HG02852 (cell line): ENCODE measurements around the gene RYR1.
A peak's percentile ranks its signal among the peaks of the same experiment; 100 is the strongest.
"Not testable (repeated sequence)": the region's sequence is repeated elsewhere in the genome, so short reads cannot be mapped to it uniquely, and the experiment has no call there.

Experiments
- ATAC-seq: cut with Tn5 transposase; IDR thresholded peaks from one replicate; pipeline ENCODE4 v1.9.1; 2021; ENCODE audit warnings: mild to moderate bottlenecking, moderate library complexity; ENCODE audit not compliant: unreplicated experiment

The RYR1 gene

GRCh38 chr19:38537071-38537936 lies 103.8 kb downstream of the RYR1 start:
- no peak for ATAC-seq

DNA sequence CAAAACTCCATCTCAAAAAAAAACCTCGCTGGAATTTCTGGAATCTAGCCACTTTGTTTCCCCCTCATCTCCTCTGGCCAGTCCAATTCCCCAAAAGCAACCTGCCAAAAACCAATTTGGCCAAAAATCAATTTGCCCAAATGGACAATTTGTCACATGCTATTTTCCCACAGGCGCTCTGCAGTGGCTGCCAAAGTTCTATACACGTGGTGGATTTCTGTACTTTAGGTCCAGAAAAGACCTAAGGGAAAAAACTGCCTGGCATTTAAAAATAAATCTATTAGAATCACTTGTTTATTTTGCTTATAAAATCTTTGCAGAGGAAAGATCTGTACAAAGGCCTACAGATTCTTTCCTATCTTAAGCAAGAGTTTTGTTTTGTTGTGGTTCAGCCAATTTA lies 104.9 kb downstream of the RYR1 start:
- ATAC-seq, result no peak

DNA sequence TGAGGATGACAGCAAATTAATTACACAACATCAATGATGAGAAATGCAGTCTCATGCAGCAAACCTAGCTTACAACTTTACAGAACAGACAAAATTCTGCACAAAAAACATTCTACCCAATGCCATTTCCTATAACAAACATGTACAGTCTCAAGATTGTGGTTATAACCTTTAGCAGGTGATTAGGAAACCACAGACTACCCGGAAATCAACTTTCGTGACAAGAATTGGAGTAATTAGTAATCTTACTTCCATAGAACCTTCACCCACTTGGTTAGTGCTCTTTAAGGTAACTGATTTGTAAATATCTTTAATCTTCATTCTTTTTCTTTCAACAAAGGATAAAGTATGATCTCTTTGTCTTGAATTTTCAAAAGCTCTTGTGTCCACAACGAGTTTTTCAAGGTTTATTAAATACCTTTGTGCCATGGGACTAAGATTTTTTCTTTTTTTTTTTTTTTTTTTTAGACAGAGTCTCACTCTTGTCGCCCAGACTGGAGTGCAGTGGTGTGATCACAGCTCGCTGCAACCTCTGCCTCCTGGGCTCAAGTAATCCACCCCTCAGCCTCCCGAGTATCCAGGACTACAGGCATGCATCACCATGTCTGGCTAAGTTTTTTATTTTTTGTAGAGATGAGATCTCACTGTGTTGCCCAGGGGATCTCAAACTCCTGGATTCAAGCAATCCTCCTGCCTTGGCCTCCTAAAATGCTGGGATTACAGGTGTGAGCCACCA lies 105.5 kb downstream of the RYR1 start:
- ATAC-seq, result no peak

GRCh38 chr19:38539751-38540150 lies 106.3 kb downstream of the RYR1 start:
- no peak for ATAC-seq

DNA sequence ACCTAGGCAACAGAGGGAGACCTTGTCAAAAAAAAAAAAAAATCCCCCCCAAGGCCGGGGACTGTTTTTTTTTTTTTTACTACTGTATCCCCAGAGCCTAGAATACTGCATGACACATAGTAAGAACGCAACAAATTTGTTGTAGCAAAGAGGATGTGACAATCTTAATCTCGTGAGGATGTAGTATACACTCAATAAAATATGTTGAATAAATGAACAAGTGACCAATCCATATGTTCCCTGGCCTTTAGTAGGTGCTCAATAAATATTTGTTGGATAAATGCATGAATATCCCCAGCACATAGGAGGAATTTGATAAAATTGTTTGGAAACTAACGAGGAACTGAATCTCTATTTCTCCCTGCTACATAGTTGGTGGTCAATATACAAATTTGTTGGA lies 108.5 kb downstream of the RYR1 start:
- no peak for ATAC-seq

DNA sequence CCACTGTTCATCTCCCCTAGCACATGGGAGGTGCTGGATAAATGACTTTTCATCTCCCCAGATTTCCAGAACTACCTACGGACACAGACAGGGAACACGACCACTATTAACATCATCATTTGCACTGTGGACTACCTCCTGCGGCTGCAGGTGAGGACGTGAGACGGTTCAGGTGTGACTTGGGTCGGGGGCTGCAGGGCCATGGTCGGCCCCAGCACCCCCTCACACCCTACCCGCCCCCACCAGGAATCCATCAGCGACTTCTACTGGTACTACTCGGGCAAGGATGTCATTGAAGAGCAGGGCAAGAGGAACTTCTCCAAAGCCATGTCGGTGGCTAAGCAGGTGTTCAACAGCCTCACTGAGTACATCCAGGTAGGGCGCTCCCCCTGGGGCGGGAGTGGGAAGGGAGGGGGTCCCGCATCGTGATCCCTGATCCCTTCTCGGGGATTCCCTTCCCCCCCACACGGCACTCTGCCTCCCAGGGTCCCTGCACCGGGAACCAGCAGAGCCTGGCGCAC lies 109.9 kb downstream of the RYR1 start:
- no peak for ATAC-seq

GRCh38 chr19:38543807-38544568 lies 110.5 kb downstream of the RYR1 start:
- ATAC-seq, result no peak

GRCh38 chr19:38544569-38545315 lies 111.3 kb downstream of the RYR1 start:
- ATAC-seq, result no peak

GRCh38 chr19:38545596-38545995 lies 112.1 kb downstream of the RYR1 start:
- ATAC-seq, result no peak

DNA sequence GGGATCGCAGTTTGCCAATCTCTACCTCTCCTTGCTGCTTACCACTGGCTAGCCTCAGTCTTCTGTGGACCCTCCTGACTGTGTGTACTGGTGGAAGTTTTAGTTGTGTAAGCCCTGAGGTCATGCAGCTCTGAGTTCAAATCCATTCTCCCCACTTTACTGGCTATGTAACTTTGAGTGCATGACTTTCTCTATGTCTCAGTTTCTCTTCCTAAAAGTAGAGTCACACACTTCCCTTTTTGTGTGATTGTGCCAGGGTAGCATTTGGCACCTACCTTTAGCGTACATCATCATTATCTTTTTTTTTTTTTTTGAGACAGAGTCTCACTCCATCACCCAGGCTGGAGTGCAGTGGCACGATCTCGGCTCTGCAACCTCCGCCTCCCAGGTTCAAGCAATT lies 113.9 kb downstream of the RYR1 start:
- ATAC-seq, result no peak

DNA sequence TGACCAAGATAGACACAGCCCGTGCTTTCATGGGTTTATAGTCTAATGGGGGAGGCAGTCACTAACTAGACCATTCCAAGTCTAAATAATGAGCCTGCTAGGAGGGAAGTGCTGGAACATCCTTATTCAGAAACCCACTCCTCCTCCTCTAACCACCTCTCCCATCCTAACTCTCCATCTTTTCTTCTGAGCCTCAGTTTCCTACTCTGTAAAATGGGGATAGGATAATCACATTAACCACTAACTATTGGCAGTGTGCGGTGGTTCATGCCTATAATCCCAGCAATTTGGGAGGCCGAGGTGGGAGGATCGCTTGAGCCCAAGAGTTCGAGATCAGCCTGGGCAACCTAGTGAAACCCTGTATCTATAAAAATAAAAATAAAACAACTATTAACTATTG lies 115.6 kb downstream of the RYR1 start:
- ATAC-seq, result no peak

- no peak for ATAC-seq
Observed at GRCh38 chr19:38549942-38550341, 116.5 kb downstream of the RYR1 start.

- ATAC-seq, result no peak
Observed at GRCh38 chr19:38550376-38550775, 116.9 kb downstream of the RYR1 start.

DNA sequence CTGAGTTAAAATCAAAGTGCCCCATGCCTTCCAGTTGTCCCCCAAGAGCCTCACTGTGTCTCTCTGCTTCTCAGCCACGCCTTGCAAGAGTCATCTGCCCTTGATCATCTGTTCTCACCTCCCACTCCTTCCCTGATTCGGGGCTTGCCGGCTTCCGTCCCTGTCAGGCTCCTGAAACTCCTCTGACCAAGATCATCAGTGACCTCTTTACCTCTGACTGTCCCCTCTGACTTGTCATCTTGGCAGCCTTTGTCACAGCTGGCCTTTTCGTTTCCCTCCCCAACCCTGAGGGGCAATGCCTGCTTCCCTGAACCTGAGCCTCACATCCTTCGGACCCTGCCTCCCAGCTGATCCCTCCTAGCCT lies 117.9 kb downstream of the RYR1 start:
- peak; percentile 51 for ATAC-seq

DNA sequence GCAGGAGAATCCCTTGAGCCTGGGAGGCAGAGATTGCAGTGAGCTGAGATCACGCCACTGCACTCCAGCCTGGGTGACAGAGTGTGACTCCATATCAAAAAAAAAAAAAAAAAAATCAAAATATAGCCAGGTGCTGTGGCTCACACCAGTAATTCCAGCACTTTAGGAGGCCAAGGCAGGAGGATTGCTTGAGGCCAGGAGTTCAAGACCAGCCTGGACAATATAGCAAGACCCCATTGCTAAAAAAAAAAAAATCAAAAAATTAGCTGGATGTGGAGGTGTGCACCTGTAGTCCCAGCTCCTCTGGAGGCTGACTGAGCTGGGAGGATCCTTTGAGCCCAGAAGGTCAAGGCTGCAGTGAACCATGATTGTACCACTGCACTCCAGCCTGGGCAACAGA lies 119.7 kb downstream of the RYR1 start:
- ATAC-seq, result not testable (repeated sequence)

DNA sequence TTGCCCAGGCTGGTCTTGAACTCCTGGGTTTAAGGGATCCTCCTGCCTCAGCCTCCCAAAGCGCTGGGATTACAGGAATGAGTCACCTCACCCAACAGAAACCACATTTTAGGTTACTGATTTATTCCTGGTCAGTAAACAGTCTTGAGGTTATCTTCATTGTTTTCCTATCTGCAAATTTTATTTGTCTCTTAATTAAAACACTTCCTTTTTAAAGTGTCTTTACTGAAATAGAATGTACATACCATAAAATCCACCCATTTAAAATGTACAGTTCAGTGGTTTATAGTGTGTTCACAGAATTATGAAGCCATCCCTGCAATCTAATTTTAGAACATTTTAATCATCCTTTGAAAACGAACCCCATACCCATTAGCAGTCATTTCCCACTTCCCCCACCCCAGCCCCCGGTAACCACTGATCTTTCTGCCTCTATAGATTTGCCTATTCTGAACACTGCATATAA lies 121.2 kb downstream of the RYR1 start:
- ATAC-seq, result no peak

DNA sequence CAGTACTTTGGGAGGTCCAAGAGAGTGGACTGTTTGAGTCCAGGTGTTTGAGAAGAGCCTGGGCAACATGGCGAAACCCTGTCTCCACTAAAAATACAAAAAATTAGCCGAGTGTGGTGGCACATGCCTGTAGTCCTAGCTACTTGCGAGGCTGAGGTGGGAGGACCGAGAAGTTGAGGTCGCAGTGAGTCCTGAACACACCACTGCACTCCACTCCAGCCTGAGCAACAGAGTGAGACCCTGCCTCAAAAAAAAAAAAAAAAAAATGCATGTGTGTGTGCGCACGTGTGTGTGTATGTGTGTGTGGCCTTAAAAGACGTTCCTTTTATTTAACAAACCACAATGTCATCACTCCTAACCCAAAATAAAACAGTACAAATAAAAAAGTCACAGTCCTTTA lies 121.7 kb downstream of the RYR1 start:
- ATAC-seq, result no peak

GRCh38 chr19:38556521-38557174 lies 123.2 kb downstream of the RYR1 start:
- no peak for ATAC-seq

- ATAC-seq, result peak; percentile 63
Observed at GRCh38 chr19:38557205-38557799, 123.8 kb downstream of the RYR1 start.

DNA sequence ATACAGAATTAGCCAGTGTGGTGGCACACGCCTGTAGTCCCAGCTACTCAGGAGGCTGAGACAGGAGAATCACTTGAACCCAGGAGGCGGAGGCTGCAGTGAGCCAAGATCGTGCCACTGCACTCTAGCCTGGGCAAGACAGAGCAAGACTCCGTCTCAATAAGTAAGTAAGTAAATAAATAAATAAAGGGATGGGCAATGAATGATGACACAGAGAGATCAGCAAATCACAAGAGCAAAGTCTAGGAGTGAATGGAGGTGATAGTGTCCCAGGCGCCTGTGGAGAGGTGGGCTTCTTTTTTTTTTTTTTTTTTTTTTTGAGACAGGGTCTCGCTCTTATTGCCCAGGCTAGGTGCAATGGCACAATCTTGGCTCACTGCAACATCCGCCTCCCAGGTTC lies 125.4 kb downstream of the RYR1 start:
- not testable (repeated sequence) for ATAC-seq
